ENCODE measurements around the gene GLS.

- TF ChIP-seq, protein P1, sequence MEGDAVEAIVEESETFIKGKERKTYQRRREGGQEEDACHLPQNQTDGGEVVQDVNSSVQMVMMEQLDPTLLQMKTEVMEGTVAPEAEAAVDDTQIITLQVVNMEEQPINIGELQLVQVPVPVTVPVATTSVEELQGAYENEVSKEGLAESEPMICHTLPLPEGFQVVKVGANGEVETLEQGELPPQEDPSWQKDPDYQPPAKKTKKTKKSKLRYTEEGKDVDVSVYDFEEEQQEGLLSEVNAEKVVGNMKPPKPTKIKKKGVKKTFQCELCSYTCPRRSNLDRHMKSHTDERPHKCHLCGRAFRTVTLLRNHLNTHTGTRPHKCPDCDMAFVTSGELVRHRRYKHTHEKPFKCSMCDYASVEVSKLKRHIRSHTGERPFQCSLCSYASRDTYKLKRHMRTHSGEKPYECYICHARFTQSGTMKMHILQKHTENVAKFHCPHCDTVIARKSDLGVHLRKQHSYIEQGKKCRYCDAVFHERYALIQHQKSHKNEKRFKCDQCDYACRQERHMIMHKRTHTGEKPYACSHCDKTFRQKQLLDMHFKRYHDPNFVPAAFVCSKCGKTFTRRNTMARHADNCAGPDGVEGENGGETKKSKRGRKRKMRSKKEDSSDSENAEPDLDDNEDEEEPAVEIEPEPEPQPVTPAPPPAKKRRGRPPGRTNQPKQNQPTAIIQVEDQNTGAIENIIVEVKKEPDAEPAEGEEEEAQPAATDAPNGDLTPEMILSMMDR (IDR thresholded peaks at IDR 0.05), result no peak
- no peak for TF ChIP-seq ZFX (IDR thresholded peaks at IDR 0.05; ENCODE audit: borderline replicate concordance)
These were observed 72.6 kb downstream of the GLS start for GRCh38 chr2:190953257-190953656.

Measured in 22Rv1 (cell line).